ENCODE data around the gene TYSND1.

The TYSND1 gene

DNA sequence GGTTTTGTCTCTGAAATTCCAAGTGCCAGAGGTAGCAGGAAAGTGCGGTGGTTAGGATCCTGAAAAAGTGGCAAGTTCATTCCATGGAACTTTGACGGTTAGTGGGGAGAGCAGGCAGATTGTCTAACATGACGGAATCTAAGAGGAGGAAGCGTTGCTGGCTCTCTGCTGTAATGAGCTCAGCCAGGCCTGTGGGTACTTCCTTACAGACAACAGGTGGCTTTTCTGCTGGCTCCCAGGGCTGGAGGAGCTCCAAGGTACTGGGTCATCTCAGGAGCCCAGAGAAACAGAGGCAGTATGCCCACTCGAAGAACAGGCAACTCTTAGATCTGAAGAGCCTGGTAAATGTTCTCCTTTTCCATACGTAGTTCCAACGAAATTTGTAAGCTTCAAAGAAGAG is 10.8 kb downstream of the TYSND1 start:
- H4K20me1 ChIP-seq (ENCODE audit: low read depth, low read length) = no peaks in the 10 kb centered on the region
- no peaks in the 10 kb centered on the region for H3K79me2 ChIP-seq (ENCODE audit: insufficient read depth, low read length)
- H3K9me3 ChIP-seq (ENCODE audit: insufficient read depth, low read length) = no peaks in the 10 kb centered on the region
- H3K4me2 ChIP-seq (ENCODE audit: low read depth, low read length, poor library complexity, severe bottlenecking) = no peak overlapping the region
- H2AFZ ChIP-seq (ENCODE audit: low read depth, low read length, severe bottlenecking) = no peak overlapping the region
- H3K9me2 ChIP-seq (replicated peaks; ENCODE audit: insufficient read depth, low read length) = no peaks in the 10 kb centered on the region
- no peaks in the 10 kb centered on the region for H3K27me3 ChIP-seq (ENCODE audit: low read length)
- no peak overlapping the region for H3K4me3 ChIP-seq (ENCODE audit: insufficient read depth, low read length, poor library complexity, severe bottlenecking)
- no peak overlapping the region for H3K9ac ChIP-seq (ENCODE audit: low read length)
- H3K27ac ChIP-seq (ENCODE audit: low read depth, low read length) = no peak overlapping the region
- TF ChIP-seq, protein P1, sequence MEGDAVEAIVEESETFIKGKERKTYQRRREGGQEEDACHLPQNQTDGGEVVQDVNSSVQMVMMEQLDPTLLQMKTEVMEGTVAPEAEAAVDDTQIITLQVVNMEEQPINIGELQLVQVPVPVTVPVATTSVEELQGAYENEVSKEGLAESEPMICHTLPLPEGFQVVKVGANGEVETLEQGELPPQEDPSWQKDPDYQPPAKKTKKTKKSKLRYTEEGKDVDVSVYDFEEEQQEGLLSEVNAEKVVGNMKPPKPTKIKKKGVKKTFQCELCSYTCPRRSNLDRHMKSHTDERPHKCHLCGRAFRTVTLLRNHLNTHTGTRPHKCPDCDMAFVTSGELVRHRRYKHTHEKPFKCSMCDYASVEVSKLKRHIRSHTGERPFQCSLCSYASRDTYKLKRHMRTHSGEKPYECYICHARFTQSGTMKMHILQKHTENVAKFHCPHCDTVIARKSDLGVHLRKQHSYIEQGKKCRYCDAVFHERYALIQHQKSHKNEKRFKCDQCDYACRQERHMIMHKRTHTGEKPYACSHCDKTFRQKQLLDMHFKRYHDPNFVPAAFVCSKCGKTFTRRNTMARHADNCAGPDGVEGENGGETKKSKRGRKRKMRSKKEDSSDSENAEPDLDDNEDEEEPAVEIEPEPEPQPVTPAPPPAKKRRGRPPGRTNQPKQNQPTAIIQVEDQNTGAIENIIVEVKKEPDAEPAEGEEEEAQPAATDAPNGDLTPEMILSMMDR (IDR thresholded peaks at IDR 0.05; ENCODE audit: insufficient read depth, low read length, poor library complexity, severe bottlenecking) = no peak
- no peak for TF ChIP-seq EZH2phosphoT487 (conservative IDR thresholded peaks at IDR 0.05; ENCODE audit: low read length)
- no peaks in the 10 kb centered on the region for H3F3A ChIP-seq (ENCODE audit: insufficient read depth)
- H3K36me3 ChIP-seq (ENCODE audit: low read length) = no peaks in the 10 kb centered on the region

DNA sequence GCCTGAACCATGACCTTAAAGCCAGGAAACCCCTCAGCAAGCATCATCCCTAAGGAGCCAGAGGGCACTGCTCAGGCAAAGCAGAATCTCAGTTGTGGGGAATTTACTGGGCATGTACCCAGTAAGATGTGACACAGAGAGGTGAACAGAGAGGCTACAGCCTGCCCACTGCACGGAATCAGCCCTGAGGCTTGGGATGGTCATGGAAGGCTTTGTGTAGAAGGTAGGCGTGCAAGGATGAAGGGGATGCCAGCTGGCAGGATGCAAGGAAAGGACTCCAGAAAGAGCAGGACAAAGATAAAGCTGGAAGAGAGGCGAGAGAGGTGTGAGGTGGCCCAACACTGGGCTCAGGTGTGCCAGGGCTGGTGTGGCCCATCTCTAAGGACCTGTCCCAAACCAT is 11.5 kb downstream of the TYSND1 start:
- Histone ChIP-seq H3K27ac (ENCODE audit: low read depth, low read length) (no peak overlapping the region), H3K4me3 (ENCODE audit: insufficient read depth, low read length, poor library complexity, severe bottlenecking) (no peak overlapping the region), H3K9me3 (ENCODE audit: insufficient read depth, low read length) (no peaks in the 10 kb centered on the region), H3K9me2 (replicated peaks; ENCODE audit: insufficient read depth, low read length) (no peaks in the 10 kb centered on the region), H3K4me2 (ENCODE audit: low read depth, low read length, poor library complexity, severe bottlenecking) (no peak overlapping the region), H3K36me3 (ENCODE audit: low read length) (no peaks in the 10 kb centered on the region), H2AFZ (ENCODE audit: low read depth, low read length, severe bottlenecking) (no peak overlapping the region), H3F3A (ENCODE audit: insufficient read depth) (no peaks in the 10 kb centered on the region), H3K27me3 (ENCODE audit: low read length) (no peaks in the 10 kb centered on the region), H3K9ac (ENCODE audit: low read length) (no peak overlapping the region), H3K79me2 (ENCODE audit: insufficient read depth, low read length) (no peaks in the 10 kb centered on the region), H4K20me1 (ENCODE audit: low read depth, low read length) (no peaks in the 10 kb centered on the region)
- TF ChIP-seq, protein P1 (IDR thresholded peaks at IDR 0.05; ENCODE audit: insufficient read depth, low read length, poor library complexity, severe bottlenecking) = no peak
- no peak for TF ChIP-seq EZH2phosphoT487 (conservative IDR thresholded peaks at IDR 0.05; ENCODE audit: low read length)

DNA sequence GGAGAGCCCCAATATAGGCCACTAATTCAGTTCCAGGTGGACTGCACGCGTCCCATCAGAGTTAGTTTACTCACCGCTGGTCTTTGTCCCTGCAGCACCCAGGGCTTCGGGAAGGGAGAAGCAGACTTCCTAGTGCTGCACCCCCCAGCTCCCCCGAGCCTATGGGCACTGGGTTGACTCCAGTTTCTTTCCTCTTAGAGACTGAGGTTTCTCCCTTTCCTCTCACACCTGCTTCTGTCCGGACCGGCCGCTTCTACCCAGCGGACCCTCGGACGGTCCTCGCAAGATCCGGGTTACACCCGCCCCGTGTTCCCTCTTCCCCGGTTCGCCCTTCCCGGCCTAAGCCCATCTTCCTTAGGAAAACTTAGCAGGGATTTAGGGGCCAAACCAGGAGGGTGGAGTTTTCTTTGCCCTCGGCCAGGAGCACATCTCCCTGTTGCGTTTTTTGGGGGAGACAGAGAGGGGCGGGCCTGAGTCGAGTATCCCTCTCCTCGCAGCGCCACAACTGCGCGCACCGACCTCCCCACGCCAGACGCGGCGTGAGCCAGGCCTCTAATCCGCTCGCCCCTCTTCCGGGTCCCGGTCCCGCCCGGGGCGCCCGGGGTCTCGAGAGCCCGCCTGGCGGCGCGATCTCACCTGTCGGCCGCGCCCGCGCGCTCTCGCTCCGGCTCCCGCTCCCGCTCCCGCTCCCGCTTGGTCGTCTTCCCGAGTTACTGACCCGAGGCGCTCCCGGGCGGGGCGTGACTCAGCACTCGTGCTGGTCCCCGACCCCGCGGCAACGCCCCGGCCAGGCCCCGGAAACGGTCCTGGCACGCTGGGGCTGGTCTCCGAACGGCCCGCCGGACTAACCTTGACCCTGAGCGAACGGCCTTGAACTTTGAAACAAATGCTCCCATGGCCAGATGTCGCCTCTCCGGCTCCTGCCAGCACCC is 14.1 kb downstream of the TYSND1 start, which contains the start of gene AIFM2:
AIFM2 (minus strand) TSS at position 728 of the 932 bp plus-strand sequence. CDS start 8,741 bp downstream, outside the sequence.
- Histone ChIP-seq H3K4me2 (ENCODE audit: low read depth, low read length, poor library complexity, severe bottlenecking) (peak within 1 kb of the TSS; percentile 22), H3K4me3 (ENCODE audit: insufficient read depth, low read length, poor library complexity, severe bottlenecking) (no peak within 1 kb of the TSS), H3K27ac (ENCODE audit: low read depth, low read length) (no peak within 1 kb of the TSS), H3K9ac (ENCODE audit: low read length) (peak within 1 kb of the TSS; percentile 27), H3K79me2 (ENCODE audit: insufficient read depth, low read length) (no peaks in the 10 kb centered on the region), H4K20me1 (ENCODE audit: low read depth, low read length) (no peaks in the 10 kb centered on the region), H3F3A (ENCODE audit: insufficient read depth) (no peaks in the 10 kb centered on the region), H2AFZ (ENCODE audit: low read depth, low read length, severe bottlenecking) (peak within 1 kb of the TSS; percentile 73), H3K9me3 (ENCODE audit: insufficient read depth, low read length) (no peaks in the 10 kb centered on the region), H3K9me2 (replicated peaks; ENCODE audit: insufficient read depth, low read length) (no peaks in the 10 kb centered on the region), H3K36me3 (ENCODE audit: low read length) (no peaks in the 10 kb centered on the region), H3K27me3 (ENCODE audit: low read length) (no peaks in the 10 kb centered on the region)
- TF ChIP-seq, protein P1 (IDR thresholded peaks at IDR 0.05; ENCODE audit: insufficient read depth, low read length, poor library complexity, severe bottlenecking) = no peak
- TF ChIP-seq EZH2phosphoT487 (conservative IDR thresholded peaks at IDR 0.05; ENCODE audit: low read length) = no peak

Measured in SU-DHL-6 (cell line).